ENCODE measurements around the gene RBPJ. TPM values are rescaled to one million over a fixed set of nuclear protein-coding genes. Genes with fewer than 3 reads are reported as not detected.

RBPJ gene
- polyA plus RNA-seq: 10 to 100 TPM; 13.0 to 50.6 (median 17.8) TPM
- long read RNA-seq, donor 1, full-length matches to known transcripts: 12 of 12 reads
- long read RNA-seq, donor 1, partial matches to known transcripts: 0 of 12 reads
- long read RNA-seq, donor 1, other reads (novel, unspliced or antisense): 0 of 12 reads
- long read RNA-seq, donor 2, partial matches to known transcripts: 0 of 3 reads
- long read RNA-seq, donor 2, other reads (novel, unspliced or antisense): 0 of 3 reads
- long read RNA-seq, donor 3, full-length matches to known transcripts: 10 of 17 reads
- long read RNA-seq, donor 3, partial matches to known transcripts: 7 of 17 reads
- long read RNA-seq, donor 3, other reads (novel, unspliced or antisense): 0 of 17 reads
- long read RNA-seq, donor 4: 0 reads
- long read RNA-seq, donor 5, partial matches to known transcripts: 0 of 2 reads
- long read RNA-seq, donor 5, other reads (novel, unspliced or antisense): 0 of 2 reads
- long read RNA-seq, donor 6, full-length matches to known transcripts: 5 of 5 reads
- long read RNA-seq, donor 6, partial matches to known transcripts: 0 of 5 reads
- long read RNA-seq, donor 6, other reads (novel, unspliced or antisense): 0 of 5 reads
- long read RNA-seq, donor 7: 0 reads
- long read RNA-seq, donor 8, full-length matches to known transcripts: 1 of 1 reads
- long read RNA-seq, donor 8, partial matches to known transcripts: 0 of 1 reads
- long read RNA-seq, donor 8, other reads (novel, unspliced or antisense): 0 of 1 reads
- long read RNA-seq, donor 9, partial matches to known transcripts: 0 of 2 reads
- long read RNA-seq, donor 9, other reads (novel, unspliced or antisense): 0 of 2 reads
- long read RNA-seq, donor 10, full-length matches to known transcripts: 21 of 21 reads
- long read RNA-seq, donor 10, partial matches to known transcripts: 0 of 21 reads
- long read RNA-seq, donor 10, other reads (novel, unspliced or antisense): 0 of 21 reads

GRCh38 chr4:26320538-26321372 is at the start of gene RBPJ:
RBPJ (plus strand) TSS chr4:26321014; CDS start chr4:26321029, 15 bp downstream.
- WGBS, 3 donors: 0 to 1% (median 0%) methylated on average over 49 to 102 of the region's 102 CpGs

GRCh38 chr4:26271703-26272102 is 49.1 kb upstream of the RBPJ start:
- Histone ChIP-seq H3K9me3 (ENCODE audit: control insufficient read depth in 2 of 2, insufficient read depth in 1 of 2, low read depth in 1 of 2, low read length in 1 of 2) (no peaks in the 10 kb centered on the region), H3K4me3 (ENCODE audit: low read depth in 1 of 3, low read length in 3 of 3) (no peak overlapping the region), H3K36me3 (ENCODE audit: control insufficient read depth in 3 of 3, insufficient read depth in 2 of 3, low read depth in 1 of 3, low read length in 3 of 3) (no peaks in the 10 kb centered on the region), H3K27me3 (ENCODE audit: control insufficient read depth in 3 of 3, insufficient read depth in 3 of 3, low read length in 3 of 3) (no peaks in the 10 kb centered on the region), H3K27ac (ENCODE audit: low read depth in 1 of 3, low read length in 2 of 3) (no peak overlapping the region), H3K4me1 (ENCODE audit: control insufficient read depth in 3 of 3, insufficient read depth in 2 of 3, low read depth in 1 of 3, low read length in 2 of 3) (no peaks in the 10 kb centered on the region)
- 88 to 94% (median 90%) methylated on average over 5 of the region's 5 CpGs for WGBS, 3 donors
- FAIRE-seq (no peak), DNase-seq (no peak)

More at GRCh38 chr4:26320538-26321372, at the start of gene RBPJ:
- no peaks in the 10 kb centered on the region for H3K27me3 ChIP-seq (ENCODE audit: control insufficient read depth in 3 of 3, insufficient read depth in 3 of 3, low read length in 3 of 3)
- peaks cover 0 to 7% (median 3%) of the 10 kb centered on the region in 3 donors for H3K4me1 ChIP-seq (ENCODE audit: control insufficient read depth in 3 of 3, insufficient read depth in 2 of 3, low read depth in 1 of 3, low read length in 2 of 3)
- DNase-seq (peak; percentile 93 to 98), FAIRE-seq (no peak)
- peaks cover 0 to 14% of the 10 kb centered on the region in 2 donors for H3K9me3 ChIP-seq (ENCODE audit: control insufficient read depth in 2 of 2, insufficient read depth in 1 of 2, low read depth in 1 of 2, low read length in 1 of 2)
- peak within 1 kb of the TSS; percentile 90 to 94 (median 92) for H3K27ac ChIP-seq (ENCODE audit: low read depth in 1 of 3, low read length in 2 of 3)
- H3K36me3 ChIP-seq (ENCODE audit: control insufficient read depth in 3 of 3, insufficient read depth in 2 of 3, low read depth in 1 of 3, low read length in 3 of 3): no peaks in the 10 kb centered on the region
- peak within 1 kb of the TSS; percentile 81 to 92 (median 91) for H3K4me3 ChIP-seq (ENCODE audit: low read depth in 1 of 3, low read length in 3 of 3)

GRCh38 chr4:26272654-26273615 is 47.9 kb upstream of the RBPJ start:
- FAIRE-seq (no peak), DNase-seq (no peak)
- H3K4me3 ChIP-seq (ENCODE audit: low read depth in 1 of 3, low read length in 3 of 3): no peak overlapping the region
- no peaks in the 10 kb centered on the region for H3K27me3 ChIP-seq (ENCODE audit: control insufficient read depth in 3 of 3, insufficient read depth in 3 of 3, low read length in 3 of 3)
- H3K9me3 ChIP-seq (ENCODE audit: control insufficient read depth in 2 of 2, insufficient read depth in 1 of 2, low read depth in 1 of 2, low read length in 1 of 2): no peaks in the 10 kb centered on the region
- WGBS, 3 donors: 65 to 80% (median 75%) methylated on average over 10 of the region's 10 CpGs
- no peaks in the 10 kb centered on the region for H3K36me3 ChIP-seq (ENCODE audit: control insufficient read depth in 3 of 3, insufficient read depth in 2 of 3, low read depth in 1 of 3, low read length in 3 of 3)
- H3K27ac ChIP-seq (ENCODE audit: low read depth in 1 of 3, low read length in 2 of 3): no peak overlapping the region
- no peaks in the 10 kb centered on the region for H3K4me1 ChIP-seq (ENCODE audit: control insufficient read depth in 3 of 3, insufficient read depth in 2 of 3, low read depth in 1 of 3, low read length in 2 of 3)

- Histone ChIP-seq H3K4me1 (ENCODE audit: control insufficient read depth in 3 of 3, insufficient read depth in 2 of 3, low read depth in 1 of 3, low read length in 2 of 3) (no peaks in the 10 kb centered on the region), H3K27me3 (ENCODE audit: control insufficient read depth in 3 of 3, insufficient read depth in 3 of 3, low read length in 3 of 3) (no peaks in the 10 kb centered on the region), H3K36me3 (ENCODE audit: control insufficient read depth in 3 of 3, insufficient read depth in 2 of 3, low read depth in 1 of 3, low read length in 3 of 3) (no peaks in the 10 kb centered on the region), H3K4me3 (ENCODE audit: low read depth in 1 of 3, low read length in 3 of 3) (no peak overlapping the region), H3K27ac (ENCODE audit: low read depth in 1 of 3, low read length in 2 of 3) (no peak overlapping the region), H3K9me3 (ENCODE audit: control insufficient read depth in 2 of 2, insufficient read depth in 1 of 2, low read depth in 1 of 2, low read length in 1 of 2) (no peaks in the 10 kb centered on the region)
- no peak for DNase-seq
- FAIRE-seq: no peak
- WGBS, 3 donors: 61 to 80% (median 67%) methylated on average over 8 of the region's 8 CpGs
These were observed 47.2 kb upstream of the RBPJ start for GRCh38 chr4:26273616-26273980.

- Histone ChIP-seq H3K27me3 (ENCODE audit: control insufficient read depth in 3 of 3, insufficient read depth in 3 of 3, low read length in 3 of 3) (no peaks in the 10 kb centered on the region), H3K9me3 (ENCODE audit: control insufficient read depth in 2 of 2, insufficient read depth in 1 of 2, low read depth in 1 of 2, low read length in 1 of 2) (no peaks in the 10 kb centered on the region), H3K27ac (ENCODE audit: low read depth in 1 of 3, low read length in 2 of 3) (no peak overlapping the region), H3K4me1 (ENCODE audit: control insufficient read depth in 3 of 3, insufficient read depth in 2 of 3, low read depth in 1 of 3, low read length in 2 of 3) (no peaks in the 10 kb centered on the region), H3K36me3 (ENCODE audit: control insufficient read depth in 3 of 3, insufficient read depth in 2 of 3, low read depth in 1 of 3, low read length in 3 of 3) (no peaks in the 10 kb centered on the region), H3K4me3 (ENCODE audit: low read depth in 1 of 3, low read length in 3 of 3) (no peak overlapping the region)
- no peak for DNase-seq
- 83 to 91% (median 88%) methylated on average over 7 of the region's 7 CpGs for WGBS, 3 donors
- FAIRE-seq: no peak
These were observed 45.5 kb upstream of the RBPJ start for GRCh38 chr4:26275281-26275680.

- Histone ChIP-seq H3K4me3 (ENCODE audit: low read depth in 1 of 3, low read length in 3 of 3) (no peak overlapping the region), H3K36me3 (ENCODE audit: control insufficient read depth in 3 of 3, insufficient read depth in 2 of 3, low read depth in 1 of 3, low read length in 3 of 3) (no peaks in the 10 kb centered on the region), H3K27ac (ENCODE audit: low read depth in 1 of 3, low read length in 2 of 3) (no peak overlapping the region), H3K9me3 (ENCODE audit: control insufficient read depth in 2 of 2, insufficient read depth in 1 of 2, low read depth in 1 of 2, low read length in 1 of 2) (no peaks in the 10 kb centered on the region), H3K27me3 (ENCODE audit: control insufficient read depth in 3 of 3, insufficient read depth in 3 of 3, low read length in 3 of 3) (no peaks in the 10 kb centered on the region), H3K4me1 (ENCODE audit: control insufficient read depth in 3 of 3, insufficient read depth in 2 of 3, low read depth in 1 of 3, low read length in 2 of 3) (no peaks in the 10 kb centered on the region)
- DNase-seq (no peak), FAIRE-seq (no peak)
- WGBS, 3 donors: 58 to 78% (median 73%) methylated on average over 13 of the region's 13 CpGs
These were observed 41.4 kb upstream of the RBPJ start for GRCh38 chr4:26279446-26279845.

GRCh38 chr4:26281881-26282280 is 38.9 kb upstream of the RBPJ start:
- H3K9me3 ChIP-seq (ENCODE audit: control insufficient read depth in 2 of 2, insufficient read depth in 1 of 2, low read depth in 1 of 2, low read length in 1 of 2): no peaks in the 10 kb centered on the region
- no peak for FAIRE-seq
- H3K4me1 ChIP-seq (ENCODE audit: control insufficient read depth in 3 of 3, insufficient read depth in 2 of 3, low read depth in 1 of 3, low read length in 2 of 3): no peaks in the 10 kb centered on the region
- no peak for DNase-seq
- no peaks in the 10 kb centered on the region for H3K27me3 ChIP-seq (ENCODE audit: control insufficient read depth in 3 of 3, insufficient read depth in 3 of 3, low read length in 3 of 3)
- WGBS, 3 donors: 58 to 84% (median 76%) methylated on average over 1 of the region's 1 CpG
- no peak overlapping the region for H3K4me3 ChIP-seq (ENCODE audit: low read depth in 1 of 3, low read length in 3 of 3)
- no peaks in the 10 kb centered on the region for H3K36me3 ChIP-seq (ENCODE audit: control insufficient read depth in 3 of 3, insufficient read depth in 2 of 3, low read depth in 1 of 3, low read length in 3 of 3)
- no peak overlapping the region for H3K27ac ChIP-seq (ENCODE audit: low read depth in 1 of 3, low read length in 2 of 3)
